K562 (cell line): Measurements from ENCODE around the gene PBX4. TPM values are rescaled to one million over a fixed set of nuclear protein-coding genes. Genes with fewer than 3 reads are reported as not detected.
A peak's percentile ranks its signal among the peaks of the same experiment; 100 is the strongest.

Experiments
- CSDE1 ChIP-seq, 2 experiments: fragments of 450-650 bp; IDR thresholded peaks; 2 replicates each; pipeline ENCODE4 v1.6.1; 2016; ENCODE audit warnings: mild to moderate bottlenecking in 1 of 2
- E4F1 ChIP-seq: fragments of 250-450 bp; sonication (Bioruptor Pico); IDR thresholded peaks from 2 replicates; pipeline ENCODE4 v1.5.0; 2021; ENCODE audit warnings: mild to moderate bottlenecking, borderline replicate concordance
- FOXO4 ChIP-seq: fragments of 450-650 bp; formaldehyde crosslinking; IDR thresholded peaks from 2 replicates; pipeline ENCODE4 v1.4.0; 2020; ENCODE audit warnings: mild to moderate bottlenecking, moderate library complexity
- GATAD2B ChIP-seq: fragments of 450-650 bp; IDR thresholded peaks from 2 replicates; pipeline ENCODE4 v1.6.1; 2017; ENCODE audit warnings: mild to moderate bottlenecking, borderline replicate concordance
- GMEB1 ChIP-seq: fragments of 250-450 bp; sonication (Bioruptor Pico); IDR thresholded peaks from 2 replicates; pipeline ENCODE4 v1.4.0; 2020; ENCODE audit warnings: mild to moderate bottlenecking
- NFATC3 ChIP-seq: fragments of 450-650 bp; IDR thresholded peaks from 2 replicates; pipeline ENCODE4 v1.6.1; 2017; ENCODE audit warnings: mild to moderate bottlenecking
- NONO ChIP-seq, 2 experiments: fragments of 200-400 bp in 1 of 2; fragments of 450-650 bp in 1 of 2; formaldehyde crosslinking in 1 of 2; IDR thresholded peaks; 2 replicates each; pipeline ENCODE4 v1.6.1; 2017; ENCODE audit warnings: low read depth in 2 of 2, mild to moderate bottlenecking in 2 of 2, moderate library complexity in 2 of 2, low read length in 1 of 2
- PHF8 ChIP-seq: fragments of 200-600 bp; sonication (generic); IDR thresholded peaks from 2 replicates; pipeline ENCODE4 v1.6.1; 2012; ENCODE audit warnings: mixed run types, mild to moderate bottlenecking, inconsistent platforms, low read length, moderate library complexity, borderline replicate concordance
- POLR2A ChIP-seq: fragments of 450-650 bp; conservative IDR thresholded peaks from 2 replicates; pipeline ENCODE4 v1.6.1; 2016
- SIN3A ChIP-seq, 2 experiments: fragments of 150-350 bp in 1 of 2; IDR thresholded peaks; 2 replicates each; pipeline ENCODE4 v1.6.1; 2011 to 2016; ENCODE audit warnings: borderline replicate concordance in 2 of 2, low read depth in 2 of 2, low read length in 2 of 2, mild to moderate bottlenecking in 2 of 2, moderate library complexity in 2 of 2; ENCODE audit not compliant: control insufficient read depth in 1 of 2
- SNRNP70 ChIP-seq: fragments of 200-400 bp; formaldehyde crosslinking; optimal IDR thresholded peaks from 2 replicates; pipeline ENCODE3; 2017; ENCODE audit warnings: low read depth, low read length
- TOE1 ChIP-seq, 2 experiments: fragments of 450-650 bp in 1 of 2; sonication (generic) in 1 of 2; formaldehyde crosslinking in 1 of 2; IDR thresholded peaks; 2 replicates each; pipeline versions ENCODE4 v1.7.1 to v1.8.0; 2016 to 2022; ENCODE audit warnings: borderline replicate concordance in 2 of 2, mild to moderate bottlenecking in 2 of 2, antibody characterized with exemption in 1 of 2, inconsistent platforms in 1 of 2, low read depth in 1 of 2, missing genetic modification reagents in 1 of 2, moderate library complexity in 1 of 2
- U2AF2 ChIP-seq: fragments of 200-400 bp; formaldehyde crosslinking; optimal IDR thresholded peaks from 2 replicates; pipeline ENCODE3; 2017; ENCODE audit warnings: low read depth, mild to moderate bottlenecking, low read length
- ZNF184 ChIP-seq: sonication (generic); formaldehyde crosslinking; IDR thresholded peaks from 2 replicates; pipeline ENCODE4 v1.5.0; 2020; ENCODE audit warnings: missing genetic modification reagents
- ZNF24 ChIP-seq: fragments of 450-650 bp; IDR thresholded peaks from 2 replicates; pipeline ENCODE4 v1.6.1; 2016
- ZNF449 ChIP-seq: fragments of 250-450 bp; sonication (Bioruptor Pico); IDR thresholded peaks from 2 replicates; pipeline ENCODE4 v1.8.0; 2022; ENCODE audit warnings: moderate library complexity, mild to moderate bottlenecking, inconsistent platforms
- ZNF57 ChIP-seq: fragments of 450-650 bp; formaldehyde crosslinking; IDR thresholded peaks from 2 replicates; pipeline ENCODE4 v1.4.0; 2020; ENCODE audit warnings: mild to moderate bottlenecking, moderate library complexity
- polyA plus RNA-seq, 8 experiments: library from polyadenylated mRNA; depleted of rRNA in 4 of 8; stranded (reverse) in 5 of 8; unstranded in 3 of 8; fragments of >200 nt; fragmentation: Nextera tagmentation in 2 of 8; fragmentation: Illumina TruSeq in 1 of 8; extraction: Ambion mirVana in 2 of 8; extraction: Trizol in 1 of 8; gene quantifications; 2 replicates each; pipeline versions ENCODE4 v1.2.1 to v1.2.3, GENCODE V29; 2011 to 2014; ENCODE audit warnings: inconsistent platforms in 1 of 8, missing spikeins in 1 of 8
- total RNA-seq, 7 experiments: library from RNA; depleted of rRNA in 6 of 7; stranded (reverse); fragments of >200 nt in 6 of 7; fragmentation: Illumina TruSeq in 2 of 7; extraction: Trizol in 2 of 7; gene quantifications; 2 replicates each; pipeline versions ENCODE4 v1.2.1 to v1.2.3, GENCODE V29; 2011 to 2021; ENCODE audit warnings: low replicate concordance in 1 of 7

The PBX4 gene
- total and polyA plus RNA-seq, 9 of the 15 experiments (the other 6 are each of a cell fraction or from before 2014, with no cell fraction given), result 0.11 to 3.8 (median 1.6) TPM; not detected in 1

- TF ChIP-seq E4F1 (CRISPR knock-in tag) (no peak), CSDE1 (IDR thresholded peaks at IDR 0.05) (no peak), ZNF184 (CRISPR knock-in tag) (no peak), SIN3A (IDR thresholded peaks at IDR 0.05; ENCODE audit: borderline replicate concordance in 2 of 2, control insufficient read depth in 1 of 2, low read depth in 2 of 2, low read length in 2 of 2) (0 out of 4 replicates have a peak, but pooled peaks of 1 of the 2 experiments have one; percentile 22), ZNF449 (no peak), TOE1 (IDR thresholded peaks at IDR 0.05; ENCODE audit: borderline replicate concordance) (peak; percentile 53; the same call in 1 of the 2 replicates), TOE1 (CRISPR knock-in tag; IDR thresholded peaks at IDR 0.05; ENCODE audit: borderline replicate concordance, low read depth) (no peak), GMEB1 (peak; percentile 21; the same call in 1 of the 2 replicates), NFATC3 (no peak), ZNF57 (no peak), GATAD2B (no peak), U2AF2 (no peak), NONO (IDR thresholded peaks at IDR 0.05; ENCODE audit: low read depth in 2 of 2, low read length in 1 of 2) (no peak), SNRNP70 (no peak), PHF8 (peak; percentile 81; the same call in 1 of the 2 replicates), ZNF24 (no peak), FOXO4 (CRISPR knock-in tag) (no peak), POLR2A (peak; percentile 61)
These were observed 24.9 kb upstream of the PBX4 start, which contains the start of gene GMIP (continued) for GRCh38 chr19:19643158-19644053.
